ENCODE data around the gene PSMB5. TPM values are rescaled to one million over a fixed set of nuclear protein-coding genes. Genes with fewer than 3 reads are reported as not detected.

The PSMB5 gene
- total RNA-seq, 1 experiment from 2014 or later = 67.1 TPM

GRCh38 chr14:23041729-23042128 is 7.0 kb upstream of the PSMB5 start:
- no peak for DNase-seq
- no peaks in the 10 kb centered on the region for H3K36me3 ChIP-seq (ENCODE audit: insufficient read depth, low read length)
- H3K9me3 ChIP-seq (ENCODE audit: low read length) = no peaks in the 10 kb centered on the region
- no peaks in the 10 kb centered on the region for H3K27me3 ChIP-seq (ENCODE audit: low read length)
- H3K27ac ChIP-seq (ENCODE audit: low read length) = no peak overlapping the region
- H2AFZ ChIP-seq (ENCODE audit: low read length) = no peak overlapping the region
- H3K4me3 ChIP-seq (ENCODE audit: low read length) = no peak overlapping the region
- H3K4me2 ChIP-seq (ENCODE audit: low read depth, low read length, poor library complexity, severe bottlenecking) = no peak overlapping the region
- no peaks in the 10 kb centered on the region for H4K20me1 ChIP-seq (ENCODE audit: insufficient read depth, low read depth, low read length)
- no peak overlapping the region for H3K9ac ChIP-seq (ENCODE audit: low read length)
- H3K4me1 ChIP-seq (ENCODE audit: low read length) = no peaks in the 10 kb centered on the region
- no peaks in the 10 kb centered on the region for H3K79me2 ChIP-seq (ENCODE audit: low read length)
- no peaks in the 10 kb centered on the region for H3K9me2 ChIP-seq (replicated peaks; ENCODE audit: insufficient read depth, low read length)

- Histone ChIP-seq H3K27ac (ENCODE audit: low read length) (no peak overlapping the region), H3K4me2 (ENCODE audit: low read depth, low read length, poor library complexity, severe bottlenecking) (no peak overlapping the region), H3K79me2 (ENCODE audit: low read length) (no peaks in the 10 kb centered on the region), H3K9ac (ENCODE audit: low read length) (no peak overlapping the region), H3K9me3 (ENCODE audit: low read length) (no peaks in the 10 kb centered on the region), H3K4me3 (ENCODE audit: low read length) (no peak overlapping the region), H3K4me1 (ENCODE audit: low read length) (peaks cover 6% of the 10 kb centered on the region), H2AFZ (ENCODE audit: low read length) (no peak overlapping the region), H4K20me1 (ENCODE audit: insufficient read depth, low read depth, low read length) (no peaks in the 10 kb centered on the region), H3K36me3 (ENCODE audit: insufficient read depth, low read length) (no peaks in the 10 kb centered on the region), H3K9me2 (replicated peaks; ENCODE audit: insufficient read depth, low read length) (no peaks in the 10 kb centered on the region), H3K27me3 (ENCODE audit: low read length) (no peaks in the 10 kb centered on the region)
- no peak for DNase-seq
Measured at GRCh38 chr14:23040100-23040499, 5.4 kb upstream of the PSMB5 start.

GRCh38 chr14:23035303-23036144 is 824 bp upstream of the PSMB5 start:
- peaks cover 19% of the 10 kb centered on the region for H3K79me2 ChIP-seq (ENCODE audit: low read length)
- no peaks in the 10 kb centered on the region for H3K9me2 ChIP-seq (replicated peaks; ENCODE audit: insufficient read depth, low read length)
- peak overlapping the region; percentile 80 for H3K4me2 ChIP-seq (ENCODE audit: low read depth, low read length, poor library complexity, severe bottlenecking)
- no peaks in the 10 kb centered on the region for H4K20me1 ChIP-seq (ENCODE audit: insufficient read depth, low read depth, low read length)
- no peak overlapping the region; the same call in 1 of the 2 replicates for H3K9ac ChIP-seq (ENCODE audit: low read length)
- no peaks in the 10 kb centered on the region for H3K9me3 ChIP-seq (ENCODE audit: low read length)
- H2AFZ ChIP-seq (ENCODE audit: low read length) = peak overlapping the region; percentile 85
- H3K27ac ChIP-seq (ENCODE audit: low read length) = peak overlapping the region; percentile 82; the same call in 1 of the 2 replicates
- no peak for DNase-seq
- H3K36me3 ChIP-seq (ENCODE audit: insufficient read depth, low read length) = peaks cover 18% of the 10 kb centered on the region
- no peaks in the 10 kb centered on the region for H3K27me3 ChIP-seq (ENCODE audit: low read length)
- peaks cover 14% of the 10 kb centered on the region for H3K4me1 ChIP-seq (ENCODE audit: low read length)
- peak overlapping the region; percentile 90 for H3K4me3 ChIP-seq (ENCODE audit: low read length)

- H3K27me3 ChIP-seq (ENCODE audit: low read length) = no peaks in the 10 kb centered on the region
- peaks cover 21% of the 10 kb centered on the region for H3K79me2 ChIP-seq (ENCODE audit: low read length)
- H2AFZ ChIP-seq (ENCODE audit: low read length) = peak overlapping the region; percentile 85; the same call in 1 of the 2 replicates
- H3K27ac ChIP-seq (ENCODE audit: low read length) = peak overlapping the region; percentile 82
- DNase-seq = peak; percentile 72
- H3K4me1 ChIP-seq (ENCODE audit: low read length) = peaks cover 14% of the 10 kb centered on the region
- peak overlapping the region; percentile 90 for H3K4me3 ChIP-seq (ENCODE audit: low read length)
- H3K9ac ChIP-seq (ENCODE audit: low read length) = peak overlapping the region; percentile 92
- no peaks in the 10 kb centered on the region for H4K20me1 ChIP-seq (ENCODE audit: insufficient read depth, low read depth, low read length)
- H3K4me2 ChIP-seq (ENCODE audit: low read depth, low read length, poor library complexity, severe bottlenecking) = peak overlapping the region; percentile 80
- no peaks in the 10 kb centered on the region for H3K9me2 ChIP-seq (replicated peaks; ENCODE audit: insufficient read depth, low read length)
- peaks cover 24% of the 10 kb centered on the region for H3K36me3 ChIP-seq (ENCODE audit: insufficient read depth, low read length)
- H3K9me3 ChIP-seq (ENCODE audit: low read length) = no peaks in the 10 kb centered on the region
Measured at GRCh38 chr14:23033801-23034497, 751 bp downstream of the PSMB5 start.

- Histone ChIP-seq H3K4me3 (ENCODE audit: low read length) (peak overlapping the region; percentile 90), H3K27me3 (ENCODE audit: low read length) (no peaks in the 10 kb centered on the region), H3K9me2 (replicated peaks; ENCODE audit: insufficient read depth, low read length) (no peaks in the 10 kb centered on the region), H2AFZ (ENCODE audit: low read length) (no peak overlapping the region), H3K9me3 (ENCODE audit: low read length) (no peaks in the 10 kb centered on the region), H3K4me2 (ENCODE audit: low read depth, low read length, poor library complexity, severe bottlenecking) (peak overlapping the region; percentile 80), H3K79me2 (ENCODE audit: low read length) (peaks cover 26% of the 10 kb centered on the region), H3K4me1 (ENCODE audit: low read length) (peaks cover 14% of the 10 kb centered on the region), H3K36me3 (ENCODE audit: insufficient read depth, low read length) (peaks cover 30% of the 10 kb centered on the region), H3K27ac (ENCODE audit: low read length) (no peak overlapping the region), H4K20me1 (ENCODE audit: insufficient read depth, low read depth, low read length) (no peaks in the 10 kb centered on the region), H3K9ac (ENCODE audit: low read length) (peak overlapping the region; percentile 92)
- DNase-seq = no peak
Measured at GRCh38 chr14:23033251-23033727, 1.4 kb downstream of the PSMB5 start.

GRCh38 chr14:23030936-23031335 is 3.8 kb downstream of the PSMB5 start:
- Histone ChIP-seq H3K4me3 (ENCODE audit: low read length) (no peak overlapping the region), H3K4me2 (ENCODE audit: low read depth, low read length, poor library complexity, severe bottlenecking) (no peak overlapping the region), H3K9me3 (ENCODE audit: low read length) (no peaks in the 10 kb centered on the region), H3K36me3 (ENCODE audit: insufficient read depth, low read length) (peaks cover 34% of the 10 kb centered on the region), H4K20me1 (ENCODE audit: insufficient read depth, low read depth, low read length) (no peaks in the 10 kb centered on the region), H3K27ac (ENCODE audit: low read length) (no peak overlapping the region), H3K79me2 (ENCODE audit: low read length) (peaks cover 26% of the 10 kb centered on the region), H3K9ac (ENCODE audit: low read length) (no peak overlapping the region), H3K27me3 (ENCODE audit: low read length) (no peaks in the 10 kb centered on the region), H3K4me1 (ENCODE audit: low read length) (peaks cover 14% of the 10 kb centered on the region), H2AFZ (ENCODE audit: low read length) (no peak overlapping the region), H3K9me2 (replicated peaks; ENCODE audit: insufficient read depth, low read length) (no peaks in the 10 kb centered on the region)
- no peak for DNase-seq

- no peaks in the 10 kb centered on the region for H3K27me3 ChIP-seq (ENCODE audit: low read length)
- no peak overlapping the region for H3K9ac ChIP-seq (ENCODE audit: low read length)
- H3K4me2 ChIP-seq (ENCODE audit: low read depth, low read length, poor library complexity, severe bottlenecking) = no peak overlapping the region
- no peak overlapping the region for H3K27ac ChIP-seq (ENCODE audit: low read length)
- H3K9me2 ChIP-seq (replicated peaks; ENCODE audit: insufficient read depth, low read length) = no peaks in the 10 kb centered on the region
- no peaks in the 10 kb centered on the region for H4K20me1 ChIP-seq (ENCODE audit: insufficient read depth, low read depth, low read length)
- no peaks in the 10 kb centered on the region for H3K9me3 ChIP-seq (ENCODE audit: low read length)
- H2AFZ ChIP-seq (ENCODE audit: low read length) = no peak overlapping the region
- DNase-seq = no peak
- peaks cover 17% of the 10 kb centered on the region for H3K79me2 ChIP-seq (ENCODE audit: low read length)
- H3K4me3 ChIP-seq (ENCODE audit: low read length) = no peak overlapping the region
- peaks cover 6% of the 10 kb centered on the region for H3K4me1 ChIP-seq (ENCODE audit: low read length)
- H3K36me3 ChIP-seq (ENCODE audit: insufficient read depth, low read length) = peaks cover 34% of the 10 kb centered on the region
Measured at GRCh38 chr14:23028799-23029198, 5.9 kb downstream of the PSMB5 start.

- Histone ChIP-seq H3K9me2 (replicated peaks; ENCODE audit: insufficient read depth, low read length) (no peaks in the 10 kb centered on the region), H3K9ac (ENCODE audit: low read length) (no peak overlapping the region), H3K36me3 (ENCODE audit: insufficient read depth, low read length) (peaks cover 16% of the 10 kb centered on the region; the same call in 1 of the 2 replicates), H3K4me1 (ENCODE audit: low read length) (no peaks in the 10 kb centered on the region), H3K79me2 (ENCODE audit: low read length) (peaks cover 7% of the 10 kb centered on the region; the same call in 1 of the 2 replicates), H4K20me1 (ENCODE audit: insufficient read depth, low read depth, low read length) (no peaks in the 10 kb centered on the region; the same call in 1 of the 2 replicates), H3K9me3 (ENCODE audit: low read length) (no peaks in the 10 kb centered on the region), H3K4me2 (ENCODE audit: low read depth, low read length, poor library complexity, severe bottlenecking) (no peak overlapping the region), H2AFZ (ENCODE audit: low read length) (no peak overlapping the region), H3K27ac (ENCODE audit: low read length) (no peak overlapping the region), H3K27me3 (ENCODE audit: low read length) (no peaks in the 10 kb centered on the region), H3K4me3 (ENCODE audit: low read length) (no peak overlapping the region)
- no peak for DNase-seq
Measured at GRCh38 chr14:23025151-23025814, 9.4 kb downstream of the PSMB5 start.
